KOPT-K1 (cell line): ENCODE measurements around the gene PATE4.
"Not testable (repeated sequence)": the region's sequence is repeated elsewhere in the genome, so short reads cannot be mapped to it uniquely, and the experiment has no call there.

Experiments used
- H3K27ac ChIP-seq: fragments of 200-600 bp; sonication (generic); 2 replicates; pipeline ENCODE4 v1.5.1; 2016; ENCODE audit warnings: antibody characterized with exemption, mild to moderate bottlenecking, low read depth, low read length; ENCODE audit not compliant: poor library complexity, severe bottlenecking
- H3K36me3 ChIP-seq: fragments of 200-600 bp; sonication (generic); 2 replicates; pipeline ENCODE4 v1.5.1; 2017; ENCODE audit warnings: antibody characterized with exemption, mild to moderate bottlenecking, low read length, moderate library complexity; ENCODE audit not compliant: insufficient read depth
- H3K9me3 ChIP-seq: fragments of 200-600 bp; sonication (generic); 2 replicates; pipeline ENCODE4 v1.5.1; 2017; ENCODE audit warnings: antibody characterized with exemption, low read length, mild to moderate bottlenecking; ENCODE audit not compliant: insufficient read depth, poor library complexity, severe bottlenecking

The PATE4 gene

GRCh38 chr11:125833016-125833415, at the start of gene PATE4:
Gene PATE4 (plus strand): TSS chr11:125833316. CDS start chr11:125833360, 44 bp downstream.
- Histone ChIP-seq H3K27ac (no peak within 1 kb of the TSS), H3K36me3 (no peaks in the 10 kb centered on the region), H3K9me3 (peaks cover 7% of the 10 kb centered on the region)

- no peaks in the 10 kb centered on the region for H3K9me3 ChIP-seq
Observed at GRCh38 chr11:125784678-125785077, 48.4 kb upstream of the PATE4 start.

GRCh38 chr11:125787827-125788226, 45.3 kb upstream of the PATE4 start, which contains the start of gene PATE3:
Gene PATE3 (plus strand): TSS chr11:125788127. CDS start chr11:125788152, 25 bp downstream.
- Histone ChIP-seq H3K27ac (no peak within 1 kb of the TSS), H3K9me3 (no peaks in the 10 kb centered on the region), H3K36me3 (no peaks in the 10 kb centered on the region)

More at GRCh38 chr11:125784678-125785077, 48.4 kb upstream of the PATE4 start:
- H3K36me3 ChIP-seq, result no peaks in the 10 kb centered on the region
- H3K27ac ChIP-seq, result no peak overlapping the region

- H3K9me3 ChIP-seq, result no peaks in the 10 kb centered on the region
- no peak overlapping the region for H3K27ac ChIP-seq
- H3K36me3 ChIP-seq, result no peaks in the 10 kb centered on the region
Observed at GRCh38 chr11:125790825-125791224, 42.3 kb upstream of the PATE4 start.

- peaks cover 9% of the 10 kb centered on the region for H3K9me3 ChIP-seq
- no peaks in the 10 kb centered on the region for H3K36me3 ChIP-seq
Observed at GRCh38 chr11:125797641-125798040, 35.5 kb upstream of the PATE4 start.

GRCh38 chr11:125799808-125800207, 33.3 kb upstream of the PATE4 start:
- Histone ChIP-seq H3K9me3 (peaks cover 20% of the 10 kb centered on the region), H3K36me3 (no peaks in the 10 kb centered on the region), H3K27ac (no peak overlapping the region)

More at GRCh38 chr11:125797641-125798040, 35.5 kb upstream of the PATE4 start:
- no peak overlapping the region for H3K27ac ChIP-seq

- Histone ChIP-seq H3K36me3 (no peaks in the 10 kb centered on the region), H3K27ac (no peak overlapping the region), H3K9me3 (peaks cover 20% of the 10 kb centered on the region)
Observed at GRCh38 chr11:125802387-125802786, 30.7 kb upstream of the PATE4 start.

GRCh38 chr11:125807909-125808308, 25.2 kb upstream of the PATE4 start:
- H3K36me3 ChIP-seq, result no peaks in the 10 kb centered on the region
- H3K9me3 ChIP-seq, result peaks cover 9% of the 10 kb centered on the region
- no peak overlapping the region for H3K27ac ChIP-seq

- no peaks in the 10 kb centered on the region for H3K36me3 ChIP-seq
- H3K27ac ChIP-seq, result no peak overlapping the region
- peaks cover 7% of the 10 kb centered on the region for H3K9me3 ChIP-seq
Observed at GRCh38 chr11:125835748-125836147, 2.6 kb downstream of the PATE4 start.

GRCh38 chr11:125842321-125842948, 9.3 kb downstream of the PATE4 start:
- no peaks in the 10 kb centered on the region for H3K36me3 ChIP-seq
- H3K27ac ChIP-seq, result no peak overlapping the region
- H3K9me3 ChIP-seq, result peaks cover 33% of the 10 kb centered on the region

- H3K27ac ChIP-seq, result no peak overlapping the region
- no peaks in the 10 kb centered on the region for H3K36me3 ChIP-seq
- H3K9me3 ChIP-seq, result peaks cover 33% of the 10 kb centered on the region
Observed at GRCh38 chr11:125846188-125846587, 13.1 kb downstream of the PATE4 start.

- H3K9me3 ChIP-seq, H3K27ac ChIP-seq, H3K36me3 ChIP-seq: not testable (repeated sequence)
Observed at GRCh38 chr11:125857670-125858069, 24.6 kb downstream of the PATE4 start.

GRCh38 chr11:125862786-125863185, 29.7 kb downstream of the PATE4 start:
- not testable (repeated sequence) for H3K27ac ChIP-seq, H3K36me3 ChIP-seq, H3K9me3 ChIP-seq

- not testable (repeated sequence) for H3K36me3 ChIP-seq, H3K27ac ChIP-seq, H3K9me3 ChIP-seq
Observed at GRCh38 chr11:125865354-125865753, 32.2 kb downstream of the PATE4 start.

- Histone ChIP-seq H3K9me3 (no peaks in the 10 kb centered on the region), H3K36me3 (no peaks in the 10 kb centered on the region), H3K27ac (no peak overlapping the region)
Observed at GRCh38 chr11:125869521-125869920, 36.4 kb downstream of the PATE4 start.

- Histone ChIP-seq H3K27ac (no peak overlapping the region), H3K9me3 (no peaks in the 10 kb centered on the region), H3K36me3 (no peaks in the 10 kb centered on the region)
Observed at GRCh38 chr11:125871391-125872137, 38.4 kb downstream of the PATE4 start.
